Urinary bladder (tissue), 4 donors: Measurements from ENCODE around the gene COPG1. TPM values are rescaled to one million over a fixed set of nuclear protein-coding genes. Genes with fewer than 3 reads are reported as not detected.

Experiments used
- DNase-seq: peaks from one replicate; pipeline ENCODE4 v3.0.0-alpha.2; 2015; ENCODE audit errors: extremely low spot score
- H3K27ac ChIP-seq: one replicate; pipeline ENCODE4 v1.5.1; 2013; ENCODE audit warnings: low read depth, mild to moderate bottlenecking, moderate library complexity
- H3K36me3 ChIP-seq: one replicate; pipeline ENCODE4 v1.6.1; 2013; ENCODE audit warnings: mild to moderate bottlenecking, moderate library complexity; ENCODE audit not compliant: insufficient read depth
- H3K4me1 ChIP-seq: one replicate; pipeline ENCODE4 v1.6.1; 2013; ENCODE audit warnings: mild to moderate bottlenecking, moderate library complexity; ENCODE audit not compliant: insufficient read depth
- H3K4me3 ChIP-seq: one replicate; pipeline ENCODE4 v1.5.1; 2013; ENCODE audit warnings: low read depth, low read length
- WGBS: extraction: QIAGEN DNeasy Blood & Tissue Kit; methylation state at CpG from one replicate; pipeline ENCODE4 v1.1.7; 2013; 5-methylcytosine and 5-hydroxymethylcytosine counted together
- polyA plus RNA-seq: library from polyadenylated mRNA; stranded (reverse); fragments of 200-250 nt; gene quantifications from one replicate; pipeline ENCODE4 v1.2.3, GENCODE V29; 2013
- total RNA-seq: library from RNA; depleted of rRNA; stranded (reverse); fragments of >200 nt; gene quantifications from one replicate; pipeline ENCODE4 v1.2.3, GENCODE V29; 2014
- donor health status: healthy with polysubstance abuse.
- donor health status: healthy.

The COPG1 gene
- total and polyA plus RNA-seq, 2 donors = 66.5 to 127 TPM

GRCh38 chr3:129316248-129317013 lies 67.0 kb downstream of the COPG1 start:
- peak overlapping the region; percentile 85 for H3K4me3 ChIP-seq
- under 1% methylated on average over 65 of the region's 65 CpGs for WGBS
- H3K4me1 ChIP-seq = no peaks in the 10 kb centered on the region

GRCh38 chr3:129317014-129317771 lies 67.8 kb downstream of the COPG1 start:
- 35% methylated on average over 15 of the region's 15 CpGs for WGBS
- Histone ChIP-seq H3K4me1 (no peaks in the 10 kb centered on the region), H3K4me3 (peak overlapping the region; percentile 85), H3K36me3 (no peaks in the 10 kb centered on the region), H3K27ac (peak overlapping the region; percentile 89)
- DNase-seq = no peak

More at GRCh38 chr3:129316248-129317013, 67.0 kb downstream of the COPG1 start:
- Histone ChIP-seq H3K36me3 (no peaks in the 10 kb centered on the region), H3K27ac (peak overlapping the region; percentile 89)
- peak; percentile 71 for DNase-seq

- H3K4me3 ChIP-seq = no peak overlapping the region
- H3K36me3 ChIP-seq = no peaks in the 10 kb centered on the region
- WGBS = 58% methylated on average over 5 of the region's 5 CpGs
- H3K4me1 ChIP-seq = no peaks in the 10 kb centered on the region
- no peak for DNase-seq
- no peak overlapping the region for H3K27ac ChIP-seq
These were observed 68.4 kb downstream of the COPG1 start for GRCh38 chr3:129317848-129318247.

- H3K36me3 ChIP-seq = no peaks in the 10 kb centered on the region
- H3K4me3 ChIP-seq = no peak overlapping the region
- WGBS = 96% methylated on average over 15 of the region's 15 CpGs
- no peaks in the 10 kb centered on the region for H3K4me1 ChIP-seq
- no peak for DNase-seq
- no peak overlapping the region for H3K27ac ChIP-seq
These were observed 69.5 kb downstream of the COPG1 start for GRCh38 chr3:129318921-129319320.

- H3K27ac ChIP-seq = no peak overlapping the region
- no peak for DNase-seq
- WGBS = 92% methylated on average over 8 of the region's 8 CpGs
- H3K36me3 ChIP-seq = no peaks in the 10 kb centered on the region
- H3K4me1 ChIP-seq = no peaks in the 10 kb centered on the region
- no peak overlapping the region for H3K4me3 ChIP-seq
These were observed 70.9 kb downstream of the COPG1 start for GRCh38 chr3:129320261-129320660.

- 97% methylated on average over 7 of the region's 7 CpGs for WGBS
- no peak for DNase-seq
- H3K4me3 ChIP-seq = no peak overlapping the region
- no peak overlapping the region for H3K27ac ChIP-seq
- no peaks in the 10 kb centered on the region for H3K36me3 ChIP-seq
- H3K4me1 ChIP-seq = no peaks in the 10 kb centered on the region
These were observed 71.5 kb downstream of the COPG1 start for GRCh38 chr3:129320825-129321487.

- H3K4me1 ChIP-seq = no peaks in the 10 kb centered on the region
- H3K4me3 ChIP-seq = no peak overlapping the region
- 92% methylated on average over 9 of the region's 9 CpGs for WGBS
- no peaks in the 10 kb centered on the region for H3K36me3 ChIP-seq
- no peak overlapping the region for H3K27ac ChIP-seq
- DNase-seq = no peak
These were observed 72.5 kb downstream of the COPG1 start for GRCh38 chr3:129321887-129322286.

GRCh38 chr3:129323651-129324294 lies 74.4 kb downstream of the COPG1 start:
- DNase-seq = no peak
- Histone ChIP-seq H3K4me3 (no peak overlapping the region), H3K27ac (no peak overlapping the region), H3K36me3 (no peaks in the 10 kb centered on the region), H3K4me1 (no peaks in the 10 kb centered on the region)
- 86% methylated on average over 12 of the region's 12 CpGs for WGBS

GRCh38 chr3:129324855-129325254 lies 75.4 kb downstream of the COPG1 start:
- no peaks in the 10 kb centered on the region for H3K4me1 ChIP-seq
- no peak for DNase-seq
- WGBS = 95% methylated on average over 12 of the region's 12 CpGs
- H3K4me3 ChIP-seq = no peak overlapping the region
- H3K27ac ChIP-seq = no peak overlapping the region
- H3K36me3 ChIP-seq = no peaks in the 10 kb centered on the region

- H3K36me3 ChIP-seq = no peaks in the 10 kb centered on the region
- H3K27ac ChIP-seq = no peak overlapping the region
- no peaks in the 10 kb centered on the region for H3K4me1 ChIP-seq
- DNase-seq = no peak
- H3K4me3 ChIP-seq = no peak overlapping the region
- 95% methylated on average over 3 of the region's 3 CpGs for WGBS
These were observed 76.0 kb downstream of the COPG1 start for GRCh38 chr3:129325383-129325782.

- H3K36me3 ChIP-seq = no peaks in the 10 kb centered on the region
- WGBS = 90% methylated on average over 12 of the region's 12 CpGs
- no peak for DNase-seq
These were observed 76.7 kb downstream of the COPG1 start for GRCh38 chr3:129326138-129326537.

GRCh38 chr3:129326595-129326994 lies 77.2 kb downstream of the COPG1 start:
- no peaks in the 10 kb centered on the region for H3K36me3 ChIP-seq
- WGBS = 84% methylated on average over 11 of the region's 11 CpGs
- no peak overlapping the region for H3K4me3 ChIP-seq
- DNase-seq = no peak
- no peaks in the 10 kb centered on the region for H3K4me1 ChIP-seq
- H3K27ac ChIP-seq = no peak overlapping the region

More at GRCh38 chr3:129326138-129326537, 76.7 kb downstream of the COPG1 start:
- no peak overlapping the region for H3K4me3 ChIP-seq
- no peak overlapping the region for H3K27ac ChIP-seq
- no peaks in the 10 kb centered on the region for H3K4me1 ChIP-seq
